Activated B cell treated with CpG ODN at 0.5 μM for 24 hours (primary cell): ENCODE measurements around the gene ABCA7. TPM values are rescaled to one million over a fixed set of nuclear protein-coding genes. Genes with fewer than 3 reads are reported as not detected.

Experiments used
- ATAC-seq: fragments of 200-7000 bp; cut with Tn5 transposase; one replicate; pipeline ENCODE4 v1.10.0; 2021; ENCODE audit warnings: low read depth, mild to moderate bottlenecking, moderate library complexity
- CTCF ChIA-PET: fragments of 350-600 bp; sonication (Branson Sonifier 250); formaldehyde crosslinking; loops from one replicate; lab custom pipeline; 2021; ENCODE audit warnings: antibody characterized with exemption; lab: Charles Lee
- POLR2A ChIA-PET: fragments of 350-600 bp; sonication (Branson Sonifier 250); formaldehyde crosslinking; loops from one replicate; lab custom pipeline; 2021; ENCODE audit warnings: antibody characterized with exemption; lab: Charles Lee
- DNase-seq: peaks from one replicate; pipeline ENCODE4 v3.0.0; 2022
- H3K27ac Mint-ChIP-seq: one replicate; pipeline ENCODE4 v1.8.0; 2020; ENCODE audit warnings: mixed read lengths
- H3K27me3 Mint-ChIP-seq: one replicate; pipeline ENCODE4 v1.8.0; 2021; ENCODE audit warnings: mixed read lengths
- H3K36me3 Mint-ChIP-seq: one replicate; pipeline ENCODE4 v1.8.0; 2021; ENCODE audit warnings: low read depth, mixed read lengths
- H3K4me1 Mint-ChIP-seq: one replicate; pipeline ENCODE4 v1.8.0; 2021; ENCODE audit warnings: mixed read lengths
- H3K4me3 Mint-ChIP-seq: one replicate; pipeline ENCODE4 v1.8.0; 2020; ENCODE audit warnings: mild to moderate bottlenecking, mixed read lengths
- H3K9me3 Mint-ChIP-seq: one replicate; pipeline ENCODE4 v1.8.0; 2020; ENCODE audit warnings: mixed read lengths
- intact Hi-C: fragments of 100-400 bp; cut with micrococcal nuclease; formaldehyde crosslinking; loops from one replicate; pipeline ENCODE4 v1.15.1; 2024
- total RNA-seq: library from RNA; stranded (reverse); gene quantifications from 2 replicates; pipeline ENCODE4 v1.2.3, GENCODE V29; 2022
- TF ChIP-seq, protein P1 (sequence below): fragments of 200-600 bp; IDR thresholded peaks from one replicate; pipeline ENCODE4 v1.8.0; 2022; ENCODE audit warnings: antibody characterized with exemption, mild to moderate bottlenecking

ABCA7 gene
- total RNA-seq, 1 donor from 2014 or later = 188 TPM

DNA sequence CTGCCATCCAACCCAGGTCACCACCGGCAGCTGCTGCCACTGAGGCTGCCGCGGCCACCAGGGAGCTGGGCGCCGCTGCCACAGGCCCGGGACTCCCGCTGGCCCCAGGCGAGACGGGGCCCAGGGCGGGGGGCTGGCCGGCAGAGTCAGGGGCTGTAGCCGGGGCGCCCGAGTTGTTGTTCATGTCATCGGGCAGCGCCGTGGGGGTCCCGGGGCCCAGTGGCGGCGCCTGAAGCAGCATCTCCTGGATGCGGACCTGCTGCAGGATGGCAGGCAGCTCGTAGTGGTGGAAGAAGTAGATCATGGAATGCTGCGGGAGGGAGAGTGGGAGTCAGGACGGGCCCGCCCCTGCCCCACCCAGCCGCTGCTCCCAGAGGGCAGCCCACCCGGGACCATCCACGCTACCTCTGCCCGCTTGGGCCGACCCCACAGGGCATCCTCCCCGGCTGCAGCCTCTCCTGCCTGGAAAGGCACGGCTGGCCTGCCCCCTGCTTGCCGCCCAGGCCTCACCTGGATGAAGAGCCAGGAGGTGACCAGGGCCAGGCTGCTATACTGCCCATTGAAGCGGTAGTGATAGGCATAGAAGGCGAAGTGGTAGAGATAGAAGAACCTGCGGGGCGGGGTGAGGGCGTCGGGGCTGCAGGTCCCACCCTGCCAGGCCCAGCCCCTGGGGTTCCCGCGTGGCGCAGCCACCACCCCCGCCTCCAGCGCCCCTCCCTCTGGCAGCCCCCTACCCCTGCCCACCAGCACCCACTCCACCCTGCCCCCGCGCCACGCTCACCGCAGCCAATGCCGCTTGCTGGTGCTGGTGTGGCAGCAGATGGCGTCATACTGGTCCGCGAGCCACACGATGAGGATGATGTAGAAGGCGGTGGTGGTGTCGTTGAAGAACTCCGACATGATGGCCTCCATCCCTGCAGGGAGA lies 29.1 kb upstream of the ABCA7 start:
- Mint-ChIP-seq H3K4me1 (peaks cover 8% of the 10 kb centered on the region), H3K4me3 (no peak overlapping the region), H3K9me3 (no peaks in the 10 kb centered on the region), H3K36me3 (peaks cover 33% of the 10 kb centered on the region), H3K27ac (no peak overlapping the region), H3K27me3 (no peaks in the 10 kb centered on the region)
- POLR2A ChIA-PET = no interaction called here
- intact Hi-C loops = no loop called here
- DNase-seq (no peak), ATAC-seq (no peak)
- CTCF ChIA-PET = no interaction called here
- TF ChIP-seq, protein P1, sequence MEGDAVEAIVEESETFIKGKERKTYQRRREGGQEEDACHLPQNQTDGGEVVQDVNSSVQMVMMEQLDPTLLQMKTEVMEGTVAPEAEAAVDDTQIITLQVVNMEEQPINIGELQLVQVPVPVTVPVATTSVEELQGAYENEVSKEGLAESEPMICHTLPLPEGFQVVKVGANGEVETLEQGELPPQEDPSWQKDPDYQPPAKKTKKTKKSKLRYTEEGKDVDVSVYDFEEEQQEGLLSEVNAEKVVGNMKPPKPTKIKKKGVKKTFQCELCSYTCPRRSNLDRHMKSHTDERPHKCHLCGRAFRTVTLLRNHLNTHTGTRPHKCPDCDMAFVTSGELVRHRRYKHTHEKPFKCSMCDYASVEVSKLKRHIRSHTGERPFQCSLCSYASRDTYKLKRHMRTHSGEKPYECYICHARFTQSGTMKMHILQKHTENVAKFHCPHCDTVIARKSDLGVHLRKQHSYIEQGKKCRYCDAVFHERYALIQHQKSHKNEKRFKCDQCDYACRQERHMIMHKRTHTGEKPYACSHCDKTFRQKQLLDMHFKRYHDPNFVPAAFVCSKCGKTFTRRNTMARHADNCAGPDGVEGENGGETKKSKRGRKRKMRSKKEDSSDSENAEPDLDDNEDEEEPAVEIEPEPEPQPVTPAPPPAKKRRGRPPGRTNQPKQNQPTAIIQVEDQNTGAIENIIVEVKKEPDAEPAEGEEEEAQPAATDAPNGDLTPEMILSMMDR = no peak

DNA sequence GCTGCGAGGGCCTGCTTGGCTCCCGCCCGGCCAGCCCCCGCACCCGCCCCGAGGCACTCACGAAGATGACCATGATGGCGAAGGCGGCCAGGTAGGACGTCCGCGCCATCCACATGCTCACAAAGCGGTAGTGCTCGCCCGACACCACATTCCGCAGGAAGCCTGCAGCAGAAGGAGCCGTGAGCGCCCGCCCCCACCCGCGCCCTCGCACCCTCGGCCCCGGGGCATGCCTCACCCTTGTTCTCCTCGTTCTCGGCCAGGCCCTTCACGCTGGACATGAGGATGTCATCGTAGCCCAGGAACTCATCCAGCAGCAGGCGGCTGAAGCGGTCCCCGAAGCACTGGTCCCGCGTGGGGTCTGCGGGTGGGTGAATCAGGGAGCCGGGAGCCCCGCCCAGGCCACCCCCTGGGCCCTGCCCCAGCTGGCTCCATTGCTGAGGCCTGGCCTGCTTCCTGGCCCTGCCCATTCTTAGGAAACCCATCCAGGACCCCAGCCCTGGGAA lies 28.0 kb upstream of the ABCA7 start:
- Mint-ChIP-seq H3K4me3 (no peak overlapping the region), H3K9me3 (no peaks in the 10 kb centered on the region), H3K27me3 (no peaks in the 10 kb centered on the region), H3K36me3 (peaks cover 29% of the 10 kb centered on the region), H3K27ac (no peak overlapping the region), H3K4me1 (peaks cover 17% of the 10 kb centered on the region)
- ChIA-PET CTCF (no interaction called here), POLR2A (no interaction called here)
- intact Hi-C loops = no loop called here
- ATAC-seq (no peak), DNase-seq (no peak)
- TF ChIP-seq, protein P1 = no peak

DNA sequence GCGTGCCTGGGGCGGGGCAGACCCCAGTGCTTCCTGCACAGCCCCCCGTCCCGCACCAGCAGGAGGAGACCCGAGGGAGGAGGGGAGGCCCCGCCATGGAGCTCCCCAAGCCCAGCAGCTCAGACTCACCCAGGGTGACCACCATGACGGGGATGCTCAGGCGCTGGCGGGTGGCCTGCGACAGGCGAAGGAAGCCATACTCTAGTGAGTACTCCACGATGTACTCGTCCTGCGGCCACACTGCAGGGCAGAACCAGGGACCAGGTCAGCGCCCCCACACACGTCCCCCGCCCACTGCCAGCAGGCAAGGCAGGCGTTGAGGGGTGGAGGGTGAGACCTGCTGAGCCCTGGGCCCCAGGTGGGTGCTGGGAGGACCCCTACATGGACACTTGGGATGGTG lies 27.6 kb upstream of the ABCA7 start:
- no peak overlapping the region for H3K27ac Mint-ChIP-seq
- peaks cover 30% of the 10 kb centered on the region for H3K36me3 Mint-ChIP-seq
- ATAC-seq = no peak
- no peak for DNase-seq
- POLR2A ChIA-PET = no interaction called here
- TF ChIP-seq, protein P1 = no peak
- intact Hi-C loops = no loop called here
- CTCF ChIA-PET = no interaction called here
- no peak overlapping the region for H3K4me3 Mint-ChIP-seq
- no peaks in the 10 kb centered on the region for H3K9me3 Mint-ChIP-seq
- H3K27me3 Mint-ChIP-seq = no peaks in the 10 kb centered on the region
- peaks cover 21% of the 10 kb centered on the region for H3K4me1 Mint-ChIP-seq

DNA sequence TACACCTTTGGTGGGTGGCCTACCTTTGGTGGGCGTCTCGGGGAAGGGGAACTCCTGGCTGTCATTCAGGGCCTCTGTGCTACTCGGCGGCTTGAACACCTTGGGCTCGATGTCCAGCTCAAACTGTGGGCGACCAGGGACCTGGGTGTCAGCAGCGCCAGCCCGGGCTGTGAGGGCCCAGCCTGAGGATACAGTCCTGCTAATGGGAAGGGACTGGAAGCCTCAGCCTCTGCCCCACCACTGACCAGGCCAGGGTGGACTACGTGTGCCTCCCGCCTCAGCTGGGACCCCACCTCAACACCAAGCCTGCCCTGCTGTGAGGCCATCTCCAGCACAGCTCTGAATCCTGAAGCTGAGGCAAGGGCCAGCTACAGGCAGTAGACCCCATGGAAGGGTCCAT lies 26.7 kb upstream of the ABCA7 start:
- intact Hi-C loops = no loop called here
- DNase-seq (no peak), ATAC-seq (no peak)
- Mint-ChIP-seq H3K9me3 (no peaks in the 10 kb centered on the region), H3K27me3 (no peaks in the 10 kb centered on the region), H3K4me3 (no peak overlapping the region), H3K36me3 (peaks cover 30% of the 10 kb centered on the region), H3K4me1 (peaks cover 30% of the 10 kb centered on the region), H3K27ac (no peak overlapping the region)
- ChIA-PET CTCF (no interaction called here), POLR2A (interaction anchor here (1.0 kb wide), 1 partner anchor 8 kb away, joined by 4 read pairs; no protein-coding TSS in a partner anchor)
- TF ChIP-seq, protein P1 = no peak
